ENCODE data around the gene PACSIN2. TPM values are rescaled to one million over a fixed set of nuclear protein-coding genes. Genes with fewer than 3 reads are reported as not detected.
"Not testable (repeated sequence)": the region's sequence is repeated elsewhere in the genome, so short reads cannot be mapped to it uniquely, and the experiment has no call there.

The PACSIN2 gene
- total RNA-seq, 1 experiment from 2014 or later = 8.3 TPM

DNA sequence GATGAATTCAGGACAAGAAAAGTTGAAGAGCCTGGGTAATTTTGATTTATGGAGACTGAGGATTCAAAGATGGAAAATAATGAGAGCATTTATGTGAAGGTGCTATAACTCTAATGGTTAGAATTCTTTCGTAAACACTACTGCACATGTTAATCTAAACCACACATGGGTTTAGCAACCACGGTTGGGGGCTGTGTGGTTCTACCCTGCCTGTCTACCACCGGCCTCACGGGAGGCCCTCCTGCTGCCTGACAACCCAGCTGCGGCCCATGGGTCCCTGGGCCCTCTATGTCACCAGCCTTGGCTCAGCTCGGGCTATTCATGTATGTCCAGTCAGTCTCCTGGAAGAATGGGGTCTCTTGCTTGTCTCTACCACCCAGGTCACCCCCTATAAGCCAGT lies 89.4 kb downstream of the PACSIN2 start:
- no peak overlapping the region for H3K4me3 ChIP-seq (ENCODE audit: low read length)
- H2AFZ ChIP-seq (ENCODE audit: low read length) = no peak overlapping the region
- no peak overlapping the region for H3K4me2 ChIP-seq (ENCODE audit: low read depth, low read length, poor library complexity, severe bottlenecking)
- no peaks in the 10 kb centered on the region for H3K27me3 ChIP-seq (ENCODE audit: low read length)
- no peak for DNase-seq
- peaks cover 41% of the 10 kb centered on the region for H4K20me1 ChIP-seq (ENCODE audit: insufficient read depth, low read depth, low read length)
- no peaks in the 10 kb centered on the region for H3K9me2 ChIP-seq (replicated peaks; ENCODE audit: insufficient read depth, low read length)
- no peaks in the 10 kb centered on the region for H3K36me3 ChIP-seq (ENCODE audit: insufficient read depth, low read length)
- no peak overlapping the region for H3K27ac ChIP-seq (ENCODE audit: low read length)
- no peaks in the 10 kb centered on the region for H3K4me1 ChIP-seq (ENCODE audit: low read length)
- H3K79me2 ChIP-seq (ENCODE audit: low read length) = no peaks in the 10 kb centered on the region
- no peak overlapping the region for H3K9ac ChIP-seq (ENCODE audit: low read length)
- H3K9me3 ChIP-seq (ENCODE audit: low read length) = no peaks in the 10 kb centered on the region

DNA sequence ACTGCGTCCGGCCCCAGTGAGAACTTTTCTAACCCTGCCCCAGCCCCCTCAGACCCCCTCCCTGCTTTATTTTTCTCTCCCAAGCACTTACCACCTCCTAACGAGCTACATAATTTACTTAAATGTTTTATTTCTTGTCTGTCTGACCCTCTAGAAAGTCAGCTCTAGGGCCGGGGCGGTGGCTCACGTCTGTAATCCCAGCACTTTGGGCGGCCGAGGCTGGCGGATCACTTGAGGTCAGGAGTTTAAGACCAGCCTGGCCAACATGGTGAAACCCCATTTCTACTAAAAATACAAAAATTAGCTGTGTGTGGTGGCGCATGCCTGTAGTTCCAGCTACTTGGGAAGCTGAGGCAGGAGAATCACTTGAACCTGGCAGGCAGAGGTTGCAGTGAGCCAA lies 89.9 kb downstream of the PACSIN2 start:
- H2AFZ ChIP-seq (ENCODE audit: low read length); H3K9me3 ChIP-seq (ENCODE audit: low read length); H3K4me3 ChIP-seq (ENCODE audit: low read length); H3K79me2 ChIP-seq (ENCODE audit: low read length); H3K9me2 ChIP-seq (replicated peaks; ENCODE audit: insufficient read depth, low read length); H3K36me3 ChIP-seq (ENCODE audit: insufficient read depth, low read length); H3K9ac ChIP-seq (ENCODE audit: low read length); H3K4me2 ChIP-seq (ENCODE audit: low read depth, low read length, poor library complexity, severe bottlenecking); H3K27me3 ChIP-seq (ENCODE audit: low read length); H3K4me1 ChIP-seq (ENCODE audit: low read length); DNase-seq; H3K27ac ChIP-seq (ENCODE audit: low read length): not testable (repeated sequence)
- H4K20me1 ChIP-seq (ENCODE audit: insufficient read depth, low read depth, low read length) = peaks cover 35% of the 10 kb centered on the region

DNA sequence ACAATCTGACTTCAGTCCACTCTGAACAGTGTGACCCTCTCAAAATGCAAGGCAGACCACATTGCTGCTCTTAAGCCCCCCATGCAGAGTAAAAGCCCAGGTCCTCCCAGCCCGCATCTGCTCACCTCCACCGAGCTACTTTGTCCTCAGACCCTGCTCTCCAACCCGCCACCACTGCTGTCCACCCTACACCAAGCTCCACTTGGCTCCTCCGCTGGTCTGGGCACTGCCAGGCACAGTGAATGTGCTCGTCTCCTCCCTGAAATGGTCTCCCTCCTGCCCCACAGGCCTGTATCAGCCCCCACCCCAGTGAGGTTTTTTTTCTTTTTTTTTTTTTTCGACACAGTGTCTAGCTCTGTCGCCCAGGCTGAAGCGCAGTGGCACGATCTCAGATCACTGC lies 90.5 kb downstream of the PACSIN2 start:
- H3K4me3 ChIP-seq (ENCODE audit: low read length) = no peak overlapping the region
- DNase-seq = no peak
- H3K9ac ChIP-seq (ENCODE audit: low read length) = no peak overlapping the region
- H3K27me3 ChIP-seq (ENCODE audit: low read length) = no peaks in the 10 kb centered on the region
- H3K79me2 ChIP-seq (ENCODE audit: low read length) = no peaks in the 10 kb centered on the region
- no peaks in the 10 kb centered on the region for H3K9me2 ChIP-seq (replicated peaks; ENCODE audit: insufficient read depth, low read length)
- H3K4me1 ChIP-seq (ENCODE audit: low read length) = no peaks in the 10 kb centered on the region
- no peak overlapping the region for H3K27ac ChIP-seq (ENCODE audit: low read length)
- no peaks in the 10 kb centered on the region for H3K9me3 ChIP-seq (ENCODE audit: low read length)
- no peak overlapping the region for H2AFZ ChIP-seq (ENCODE audit: low read length)
- no peaks in the 10 kb centered on the region for H3K36me3 ChIP-seq (ENCODE audit: insufficient read depth, low read length)
- no peak overlapping the region for H3K4me2 ChIP-seq (ENCODE audit: low read depth, low read length, poor library complexity, severe bottlenecking)
- peaks cover 30% of the 10 kb centered on the region for H4K20me1 ChIP-seq (ENCODE audit: insufficient read depth, low read depth, low read length)

DNA sequence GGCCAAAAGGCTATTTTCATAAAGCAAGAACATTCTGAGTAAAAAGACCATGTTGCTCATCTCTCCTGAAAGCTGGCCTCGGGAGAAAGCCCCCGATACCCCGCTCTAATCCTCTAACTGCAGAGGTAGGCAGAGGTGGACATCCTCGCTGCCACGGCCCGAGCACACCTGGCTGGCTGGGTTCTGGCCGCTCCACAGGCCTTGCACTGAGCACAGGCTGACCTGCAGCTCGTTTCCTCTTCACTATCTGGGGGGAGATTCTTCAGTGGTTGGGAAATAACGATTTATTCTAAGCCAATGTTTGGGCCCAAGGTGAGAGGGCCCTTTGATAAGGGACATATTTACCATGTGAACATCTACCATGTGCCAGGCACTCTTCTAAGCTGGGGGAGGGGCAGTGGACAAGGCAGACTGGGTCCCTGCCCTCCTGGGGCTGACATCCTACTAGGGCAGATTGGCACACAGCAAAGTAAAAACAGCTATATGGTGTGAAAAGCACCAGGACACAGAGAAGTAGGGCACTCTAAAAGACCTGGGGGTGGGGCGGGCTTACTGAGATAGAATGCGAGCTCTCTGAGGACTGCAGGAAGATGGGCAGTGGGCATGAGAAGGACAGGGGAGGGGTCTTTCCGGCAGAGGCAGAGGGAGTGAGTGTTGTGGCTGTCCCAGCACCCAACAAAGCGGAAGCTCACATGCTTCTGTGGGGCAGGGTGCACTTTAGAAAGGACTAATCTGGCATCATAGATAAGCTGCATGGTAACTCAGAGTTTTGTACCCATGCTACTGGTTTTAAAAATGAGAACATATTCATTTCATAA lies 92.4 kb downstream of the PACSIN2 start:
- H3K4me2 ChIP-seq (ENCODE audit: low read depth, low read length, poor library complexity, severe bottlenecking) = no peak overlapping the region
- H3K36me3 ChIP-seq (ENCODE audit: insufficient read depth, low read length) = no peaks in the 10 kb centered on the region
- no peak overlapping the region for H3K27ac ChIP-seq (ENCODE audit: low read length)
- no peaks in the 10 kb centered on the region for H3K79me2 ChIP-seq (ENCODE audit: low read length)
- H3K9me2 ChIP-seq (replicated peaks; ENCODE audit: insufficient read depth, low read length) = no peaks in the 10 kb centered on the region
- H3K27me3 ChIP-seq (ENCODE audit: low read length) = no peaks in the 10 kb centered on the region
- no peak overlapping the region for H3K9ac ChIP-seq (ENCODE audit: low read length)
- H3K4me3 ChIP-seq (ENCODE audit: low read length) = no peak overlapping the region
- no peak for DNase-seq
- no peak overlapping the region for H2AFZ ChIP-seq (ENCODE audit: low read length)
- H3K4me1 ChIP-seq (ENCODE audit: low read length) = no peaks in the 10 kb centered on the region
- no peaks in the 10 kb centered on the region for H3K9me3 ChIP-seq (ENCODE audit: low read length)
- peaks cover 33% of the 10 kb centered on the region for H4K20me1 ChIP-seq (ENCODE audit: insufficient read depth, low read depth, low read length)

DNA sequence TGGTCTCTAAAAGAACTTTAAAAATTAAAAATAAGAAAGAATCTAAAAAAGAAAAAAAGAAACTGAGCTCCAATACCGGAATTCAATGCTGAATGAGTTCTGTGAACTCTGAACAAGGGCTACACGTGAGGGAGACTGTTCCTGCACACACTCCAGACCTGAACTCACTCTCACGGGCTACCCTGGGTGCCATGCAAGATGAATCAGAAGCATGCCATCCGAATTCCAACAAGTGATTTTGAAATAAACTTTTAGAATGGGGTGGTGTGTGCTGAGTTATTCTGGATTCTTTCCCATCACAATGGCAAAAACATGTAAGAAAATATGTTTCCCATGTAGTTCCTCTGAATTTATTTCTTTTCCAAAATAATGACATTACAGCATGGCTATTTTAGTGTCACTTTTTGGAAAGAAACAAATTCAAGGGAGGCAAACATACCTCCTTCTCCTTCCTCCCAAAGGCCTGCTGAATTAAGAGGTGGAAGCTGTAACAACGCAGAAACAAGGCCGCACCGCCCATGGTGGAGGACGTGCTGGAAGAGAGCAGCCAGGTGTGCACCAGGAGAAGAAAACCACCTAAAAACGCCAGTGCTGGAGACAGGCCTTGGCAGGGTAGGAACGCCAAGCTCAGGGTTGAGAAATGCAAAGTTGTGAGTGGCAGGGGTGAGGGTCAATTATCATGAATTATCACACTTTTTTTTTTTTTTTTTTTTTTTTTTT lies 94.7 kb downstream of the PACSIN2 start:
- Histone ChIP-seq H3K4me2 (ENCODE audit: low read depth, low read length, poor library complexity, severe bottlenecking) (no peak overlapping the region), H2AFZ (ENCODE audit: low read length) (no peak overlapping the region), H3K4me3 (ENCODE audit: low read length) (no peak overlapping the region), H3K9me3 (ENCODE audit: low read length) (no peaks in the 10 kb centered on the region), H3K27ac (ENCODE audit: low read length) (no peak overlapping the region), H4K20me1 (ENCODE audit: insufficient read depth, low read depth, low read length) (peaks cover 29% of the 10 kb centered on the region), H3K79me2 (ENCODE audit: low read length) (no peaks in the 10 kb centered on the region), H3K4me1 (ENCODE audit: low read length) (no peaks in the 10 kb centered on the region), H3K9me2 (replicated peaks; ENCODE audit: insufficient read depth, low read length) (no peaks in the 10 kb centered on the region), H3K36me3 (ENCODE audit: insufficient read depth, low read length) (no peaks in the 10 kb centered on the region), H3K27me3 (ENCODE audit: low read length) (no peaks in the 10 kb centered on the region), H3K9ac (ENCODE audit: low read length) (no peak overlapping the region)
- no peak for DNase-seq

DNA sequence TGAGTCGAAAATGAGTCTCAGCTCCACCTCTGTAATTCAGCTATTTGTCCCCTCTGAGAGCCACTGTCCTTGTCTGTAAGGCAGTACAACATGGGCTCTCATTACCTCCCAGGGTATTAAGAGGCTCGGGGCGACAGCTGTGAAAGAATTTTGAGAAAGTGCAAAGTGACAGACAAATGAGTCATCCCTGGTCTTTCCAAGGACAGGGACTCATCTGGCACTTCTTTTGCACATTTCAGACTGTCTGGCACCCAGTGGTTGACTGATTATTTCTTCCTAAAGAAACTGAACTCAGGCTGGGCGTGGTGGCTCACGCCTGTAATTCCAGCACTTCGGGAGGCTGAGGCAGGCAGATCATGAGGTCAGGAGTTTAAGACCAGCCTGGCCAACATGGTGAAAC lies 95.8 kb downstream of the PACSIN2 start:
- H3K9ac ChIP-seq (ENCODE audit: low read length) = no peak overlapping the region
- no peaks in the 10 kb centered on the region for H3K36me3 ChIP-seq (ENCODE audit: insufficient read depth, low read length)
- H3K4me2 ChIP-seq (ENCODE audit: low read depth, low read length, poor library complexity, severe bottlenecking) = no peak overlapping the region
- H3K4me1 ChIP-seq (ENCODE audit: low read length) = no peaks in the 10 kb centered on the region
- no peak overlapping the region for H2AFZ ChIP-seq (ENCODE audit: low read length)
- H3K79me2 ChIP-seq (ENCODE audit: low read length) = no peaks in the 10 kb centered on the region
- no peak overlapping the region for H3K27ac ChIP-seq (ENCODE audit: low read length)
- H3K27me3 ChIP-seq (ENCODE audit: low read length) = no peaks in the 10 kb centered on the region
- no peaks in the 10 kb centered on the region for H3K9me3 ChIP-seq (ENCODE audit: low read length)
- DNase-seq = no peak
- H3K9me2 ChIP-seq (replicated peaks; ENCODE audit: insufficient read depth, low read length) = no peaks in the 10 kb centered on the region
- H3K4me3 ChIP-seq (ENCODE audit: low read length) = no peak overlapping the region
- H4K20me1 ChIP-seq (ENCODE audit: insufficient read depth, low read depth, low read length) = peaks cover 32% of the 10 kb centered on the region

DNA sequence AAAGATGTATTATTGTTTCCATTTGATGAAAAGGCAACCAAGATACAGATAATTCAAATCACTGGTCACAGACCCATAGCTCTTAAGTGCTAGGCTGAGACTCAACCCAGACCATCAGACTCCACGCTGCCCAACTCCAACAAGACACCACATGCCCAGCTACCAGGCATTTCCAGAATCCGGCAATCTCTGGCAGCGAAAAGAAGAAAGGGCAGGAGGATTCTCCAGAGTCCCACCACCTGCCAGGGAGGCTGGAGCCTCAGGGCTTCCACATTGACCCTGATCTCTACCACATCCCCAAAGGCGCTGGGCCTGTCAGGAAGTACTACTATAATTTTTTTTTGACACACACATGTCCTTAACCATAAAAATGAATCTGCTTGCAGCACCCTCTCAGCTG lies 96.4 kb downstream of the PACSIN2 start:
- Histone ChIP-seq H3K79me2 (ENCODE audit: low read length) (no peaks in the 10 kb centered on the region), H3K4me3 (ENCODE audit: low read length) (no peak overlapping the region), H3K9me2 (replicated peaks; ENCODE audit: insufficient read depth, low read length) (no peaks in the 10 kb centered on the region), H4K20me1 (ENCODE audit: insufficient read depth, low read depth, low read length) (peaks cover 28% of the 10 kb centered on the region), H3K4me2 (ENCODE audit: low read depth, low read length, poor library complexity, severe bottlenecking) (no peak overlapping the region), H3K9ac (ENCODE audit: low read length) (no peak overlapping the region), H3K27me3 (ENCODE audit: low read length) (no peaks in the 10 kb centered on the region), H3K9me3 (ENCODE audit: low read length) (no peaks in the 10 kb centered on the region), H2AFZ (ENCODE audit: low read length) (no peak overlapping the region), H3K4me1 (ENCODE audit: low read length) (no peaks in the 10 kb centered on the region), H3K36me3 (ENCODE audit: insufficient read depth, low read length) (no peaks in the 10 kb centered on the region), H3K27ac (ENCODE audit: low read length) (no peak overlapping the region)
- DNase-seq = no peak

DNA sequence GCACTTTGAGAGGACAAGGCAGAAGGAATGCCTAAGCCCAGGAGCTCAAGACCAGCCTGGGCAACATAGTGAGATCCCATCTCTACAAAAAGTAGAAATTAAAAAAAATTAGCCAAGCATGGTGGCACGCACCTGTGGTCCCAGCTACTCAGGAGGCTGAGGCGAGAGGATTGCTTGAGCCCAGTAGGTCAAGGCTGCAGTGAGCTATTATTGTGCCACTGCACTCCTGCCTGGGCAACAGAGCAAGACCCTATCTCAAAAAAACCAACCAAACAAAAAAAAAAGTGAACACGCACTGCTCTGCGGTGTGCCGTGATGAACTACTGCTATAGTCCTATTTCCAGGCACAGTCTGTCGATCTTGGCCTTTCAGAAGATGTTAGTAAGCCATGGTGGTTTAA lies 97.6 kb downstream of the PACSIN2 start:
- H3K4me2 ChIP-seq (ENCODE audit: low read depth, low read length, poor library complexity, severe bottlenecking); H3K27me3 ChIP-seq (ENCODE audit: low read length); H2AFZ ChIP-seq (ENCODE audit: low read length); H3K4me3 ChIP-seq (ENCODE audit: low read length); H3K9ac ChIP-seq (ENCODE audit: low read length); H3K9me3 ChIP-seq (ENCODE audit: low read length); H3K4me1 ChIP-seq (ENCODE audit: low read length); H3K79me2 ChIP-seq (ENCODE audit: low read length); DNase-seq; H3K36me3 ChIP-seq (ENCODE audit: insufficient read depth, low read length); H3K9me2 ChIP-seq (replicated peaks; ENCODE audit: insufficient read depth, low read length); H3K27ac ChIP-seq (ENCODE audit: low read length): not testable (repeated sequence)
- peaks cover 25% of the 10 kb centered on the region; the same call in 1 of the 2 replicates for H4K20me1 ChIP-seq (ENCODE audit: insufficient read depth, low read depth, low read length)

Measured in Karpas-422 (cell line).